IPS-18a (cell line): ENCODE data around the gene ZNF791.
A peak's percentile ranks its signal among the peaks of the same experiment; 100 is the strongest.
"Not testable (repeated sequence)": the region's sequence is repeated elsewhere in the genome, so short reads cannot be mapped to it uniquely, and the experiment has no call there.

ENCODE experiments used
- H3K27ac ChIP-seq: one replicate; pipeline ENCODE4 v1.5.1; 2013; ENCODE audit warnings: low read length
- H3K27me3 ChIP-seq: one replicate; pipeline ENCODE4 v1.6.1; 2013; ENCODE audit warnings: mild to moderate bottlenecking, low read length; ENCODE audit not compliant: control insufficient read depth, insufficient read depth
- H3K36me3 ChIP-seq: one replicate; pipeline ENCODE4 v1.6.1; 2013; ENCODE audit warnings: low read depth, low read length; ENCODE audit not compliant: control insufficient read depth
- H3K4me1 ChIP-seq: one replicate; pipeline ENCODE4 v1.6.1; 2013; ENCODE audit warnings: low read depth, low read length; ENCODE audit not compliant: control insufficient read depth
- H3K4me3 ChIP-seq: one replicate; pipeline ENCODE4 v1.5.1; 2013; ENCODE audit warnings: low read length
- H3K9ac ChIP-seq: one replicate; pipeline ENCODE4 v1.6.1; 2013; ENCODE audit warnings: mild to moderate bottlenecking, low read length, moderate library complexity
- H3K9me3 ChIP-seq: one replicate; pipeline ENCODE4 v1.6.1; 2013; ENCODE audit warnings: low read depth, low read length; ENCODE audit not compliant: control insufficient read depth

Gene ZNF791

GRCh38 chr19:12610540-12611360 lies at the start of gene ZNF791, which contains the start of gene ZNF490:
Gene ZNF791, plus strand, starts transcription at chr19:12610920. Its CDS starts 160 bp downstream, at chr19:12611080.
Gene ZNF490, minus strand, starts transcription at chr19:12610813. Its CDS starts 133 bp downstream, at chr19:12610680.
- H3K4me1 ChIP-seq, result peaks cover 4% of the 10 kb centered on the region
- peak within 1 kb of the TSS; percentile 91 for H3K9ac ChIP-seq
- H3K27me3 ChIP-seq, result no peaks in the 10 kb centered on the region
- H3K27ac ChIP-seq, result peak within 1 kb of the TSS; percentile 64
- no peaks in the 10 kb centered on the region for H3K9me3 ChIP-seq
- H3K36me3 ChIP-seq, result peaks cover 7% of the 10 kb centered on the region
- H3K4me3 ChIP-seq, result peak within 1 kb of the TSS; percentile 98

- no peaks in the 10 kb centered on the region for H3K27me3 ChIP-seq
- H3K27ac ChIP-seq, result no peak overlapping the region
- H3K9me3 ChIP-seq, result no peaks in the 10 kb centered on the region
- no peaks in the 10 kb centered on the region for H3K36me3 ChIP-seq
- no peak overlapping the region for H3K4me3 ChIP-seq
- no peak overlapping the region for H3K9ac ChIP-seq
- no peaks in the 10 kb centered on the region for H3K4me1 ChIP-seq
Measured at GRCh38 chr19:12564016-12564664, 46.6 kb upstream of the ZNF791 start.

- H3K27ac ChIP-seq, H3K9me3 ChIP-seq, H3K4me3 ChIP-seq, H3K27me3 ChIP-seq, H3K9ac ChIP-seq, H3K4me1 ChIP-seq, H3K36me3 ChIP-seq: not testable (repeated sequence)
Measured at GRCh38 chr19:12566380-12566779, 44.3 kb upstream of the ZNF791 start.

- no peaks in the 10 kb centered on the region for H3K9me3 ChIP-seq
- no peak overlapping the region for H3K4me3 ChIP-seq
- H3K9ac ChIP-seq, result no peak overlapping the region
- H3K27me3 ChIP-seq, result no peaks in the 10 kb centered on the region
- H3K36me3 ChIP-seq, result no peaks in the 10 kb centered on the region
- peaks cover 5% of the 10 kb centered on the region for H3K4me1 ChIP-seq
- H3K27ac ChIP-seq, result no peak overlapping the region
Measured at GRCh38 chr19:12567951-12568350, 42.8 kb upstream of the ZNF791 start.

- Histone ChIP-seq H3K9ac (no peak overlapping the region), H3K9me3 (no peaks in the 10 kb centered on the region), H3K27ac (no peak overlapping the region), H3K4me3 (no peak overlapping the region), H3K27me3 (no peaks in the 10 kb centered on the region), H3K36me3 (peaks cover 3% of the 10 kb centered on the region), H3K4me1 (peaks cover 5% of the 10 kb centered on the region)
Measured at GRCh38 chr19:12574036-12574435, 36.7 kb upstream of the ZNF791 start.

GRCh38 chr19:12578641-12579040 lies 32.1 kb upstream of the ZNF791 start:
- H3K9me3 ChIP-seq, result peaks cover 21% of the 10 kb centered on the region
- H3K9ac ChIP-seq, result no peak overlapping the region
- no peaks in the 10 kb centered on the region for H3K27me3 ChIP-seq
- H3K27ac ChIP-seq, result no peak overlapping the region
- peaks cover 20% of the 10 kb centered on the region for H3K36me3 ChIP-seq
- no peak overlapping the region for H3K4me3 ChIP-seq
- no peaks in the 10 kb centered on the region for H3K4me1 ChIP-seq

- Histone ChIP-seq H3K9me3 (peaks cover 21% of the 10 kb centered on the region), H3K27ac (no peak overlapping the region), H3K4me3 (no peak overlapping the region), H3K4me1 (no peaks in the 10 kb centered on the region), H3K36me3 (peaks cover 20% of the 10 kb centered on the region), H3K9ac (no peak overlapping the region), H3K27me3 (no peaks in the 10 kb centered on the region)
Measured at GRCh38 chr19:12580180-12580694, 30.5 kb upstream of the ZNF791 start.

- H3K27me3 ChIP-seq, result no peaks in the 10 kb centered on the region
- no peak overlapping the region for H3K4me3 ChIP-seq
- no peak overlapping the region for H3K27ac ChIP-seq
- no peaks in the 10 kb centered on the region for H3K4me1 ChIP-seq
- peaks cover 21% of the 10 kb centered on the region for H3K9me3 ChIP-seq
- H3K36me3 ChIP-seq, result peaks cover 20% of the 10 kb centered on the region
- H3K9ac ChIP-seq, result no peak overlapping the region
Measured at GRCh38 chr19:12581100-12581499, 29.6 kb upstream of the ZNF791 start.

GRCh38 chr19:12596485-12596884 lies 14.2 kb upstream of the ZNF791 start:
- Histone ChIP-seq H3K27me3 (no peaks in the 10 kb centered on the region), H3K4me3 (no peak overlapping the region), H3K4me1 (no peaks in the 10 kb centered on the region), H3K27ac (no peak overlapping the region), H3K9ac (no peak overlapping the region), H3K9me3 (no peaks in the 10 kb centered on the region), H3K36me3 (no peaks in the 10 kb centered on the region)

- no peaks in the 10 kb centered on the region for H3K9me3 ChIP-seq
- no peaks in the 10 kb centered on the region for H3K36me3 ChIP-seq
- no peaks in the 10 kb centered on the region for H3K27me3 ChIP-seq
- H3K4me3 ChIP-seq, result no peak overlapping the region
- H3K4me1 ChIP-seq, result no peaks in the 10 kb centered on the region
- no peak overlapping the region for H3K27ac ChIP-seq
- no peak overlapping the region for H3K9ac ChIP-seq
Measured at GRCh38 chr19:12596927-12597548, 13.7 kb upstream of the ZNF791 start.

- Histone ChIP-seq H3K36me3 (no peaks in the 10 kb centered on the region), H3K4me1 (no peaks in the 10 kb centered on the region), H3K27me3 (no peaks in the 10 kb centered on the region), H3K9me3 (no peaks in the 10 kb centered on the region), H3K9ac (no peak overlapping the region), H3K27ac (no peak overlapping the region), H3K4me3 (no peak overlapping the region)
Measured at GRCh38 chr19:12597594-12597993, 13.1 kb upstream of the ZNF791 start.
